ENCODE data around the gene TBC1D8.

- TF ChIP-seq CTCF (IDR thresholded peaks at IDR 0.05) (no peak), ZFX (IDR thresholded peaks at IDR 0.05; ENCODE audit: borderline replicate concordance) (no peak)
These were observed 160.4 kb downstream of the TBC1D8 start for GRCh38 chr2:100990650-100991403.
